ENCODE results near the gene RRAGD.

The RRAGD gene

GRCh38 chr6:89321131-89321970 lies 90.7 kb downstream of the RRAGD start:
- no peak overlapping the region for H3K4me3 ChIP-seq (ENCODE audit: low read depth, low read length)
- in situ Hi-C loops (cut with HindIII; ENCODE audit: low sequenced_read_pairs), result no loop called here
- DNase-seq (ENCODE audit: low read depth, low spot score), result no peak
- TF ChIP-seq, protein P1, sequence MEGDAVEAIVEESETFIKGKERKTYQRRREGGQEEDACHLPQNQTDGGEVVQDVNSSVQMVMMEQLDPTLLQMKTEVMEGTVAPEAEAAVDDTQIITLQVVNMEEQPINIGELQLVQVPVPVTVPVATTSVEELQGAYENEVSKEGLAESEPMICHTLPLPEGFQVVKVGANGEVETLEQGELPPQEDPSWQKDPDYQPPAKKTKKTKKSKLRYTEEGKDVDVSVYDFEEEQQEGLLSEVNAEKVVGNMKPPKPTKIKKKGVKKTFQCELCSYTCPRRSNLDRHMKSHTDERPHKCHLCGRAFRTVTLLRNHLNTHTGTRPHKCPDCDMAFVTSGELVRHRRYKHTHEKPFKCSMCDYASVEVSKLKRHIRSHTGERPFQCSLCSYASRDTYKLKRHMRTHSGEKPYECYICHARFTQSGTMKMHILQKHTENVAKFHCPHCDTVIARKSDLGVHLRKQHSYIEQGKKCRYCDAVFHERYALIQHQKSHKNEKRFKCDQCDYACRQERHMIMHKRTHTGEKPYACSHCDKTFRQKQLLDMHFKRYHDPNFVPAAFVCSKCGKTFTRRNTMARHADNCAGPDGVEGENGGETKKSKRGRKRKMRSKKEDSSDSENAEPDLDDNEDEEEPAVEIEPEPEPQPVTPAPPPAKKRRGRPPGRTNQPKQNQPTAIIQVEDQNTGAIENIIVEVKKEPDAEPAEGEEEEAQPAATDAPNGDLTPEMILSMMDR (IDR thresholded peaks at IDR 0.05; ENCODE audit: low read depth, low read length), result no peak

- no peak overlapping the region for H3K4me3 ChIP-seq (ENCODE audit: low read depth, low read length)
- TF ChIP-seq, protein P1 (IDR thresholded peaks at IDR 0.05; ENCODE audit: low read depth, low read length), result no peak
- no peak for DNase-seq (ENCODE audit: low read depth, low spot score)
- in situ Hi-C loops (cut with HindIII; ENCODE audit: low sequenced_read_pairs), result no loop called here
These were observed 92.0 kb downstream of the RRAGD start for GRCh38 chr6:89320012-89320559.

DNA sequence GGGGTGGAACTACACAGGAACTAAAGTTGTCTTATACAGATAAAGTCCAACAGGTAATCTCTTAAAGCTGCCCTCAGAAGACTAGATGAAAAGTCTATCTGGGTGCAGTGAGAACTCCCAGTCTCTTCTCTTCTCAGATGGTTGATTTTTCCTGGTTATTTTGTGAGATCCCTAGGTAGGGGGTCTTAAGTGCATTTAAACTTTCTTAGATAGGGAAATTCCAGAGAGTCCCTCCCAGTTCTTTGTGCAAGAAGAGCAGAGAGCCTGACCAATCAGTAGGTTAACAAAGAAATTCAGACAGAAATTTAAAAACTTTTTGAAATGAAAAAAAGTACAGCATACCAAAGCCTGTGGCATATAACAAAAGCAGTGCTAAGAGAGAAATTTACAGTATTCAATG lies 95.0 kb downstream of the RRAGD start:
- no peak for DNase-seq (ENCODE audit: low read depth, low spot score)
- TF ChIP-seq, protein P1 (IDR thresholded peaks at IDR 0.05; ENCODE audit: low read depth, low read length), result no peak
- no peak overlapping the region for H3K4me3 ChIP-seq (ENCODE audit: low read depth, low read length)
- in situ Hi-C loops (cut with HindIII; ENCODE audit: low sequenced_read_pairs), result no loop called here

- no peak for DNase-seq (ENCODE audit: low read depth, low spot score)
- TF ChIP-seq, protein P1 (IDR thresholded peaks at IDR 0.05; ENCODE audit: low read depth, low read length), result no peak
- in situ Hi-C loops (cut with HindIII; ENCODE audit: low sequenced_read_pairs), result no loop called here
- H3K4me3 ChIP-seq (ENCODE audit: low read depth, low read length), result no peak within 1 kb of the TSS
These were observed 96.7 kb downstream of the RRAGD start, which contains the start of gene GABRR2 for GRCh38 chr6:89315249-89315885. GABRR2 (minus strand) TSS chr6:89315299; CDS start chr6:89315165, 134 bp downstream.

GRCh38 chr6:89314692-89315091 lies 97.4 kb downstream of the RRAGD start:
- in situ Hi-C loops (cut with HindIII; ENCODE audit: low sequenced_read_pairs), result no loop called here
- DNase-seq (ENCODE audit: low read depth, low spot score), result no peak
- H3K4me3 ChIP-seq (ENCODE audit: low read depth, low read length), result no peak overlapping the region
- TF ChIP-seq, protein P1 (IDR thresholded peaks at IDR 0.05; ENCODE audit: low read depth, low read length), result no peak

Measured in astrocyte of the spinal cord (primary cell).